Hindlimb muscle (tissue), 1 donor: ENCODE data around the gene COL27A1. TPM values are rescaled to one million over a fixed set of nuclear protein-coding genes. Genes with fewer than 3 reads are reported as not detected.

Experiments
- DNase-seq: peaks from one replicate; pipeline ENCODE4 v3.0.0-alpha.2; 2013
- polyA plus RNA-seq: library from polyadenylated mRNA; unstranded; fragments of 120-200 nt; gene quantifications from one replicate; pipeline ENCODE4 v1.2.1, GENCODE V29; 2013; ENCODE audit not compliant: insufficient read length

COL27A1 gene
- polyA plus RNA-seq, 1 donor, result 36.9 TPM

GRCh38 chr9:114345493-114346065, 190.2 kb downstream of the COL27A1 start:
- DNase-seq, result no peak

GRCh38 chr9:114346146-114346545, 190.8 kb downstream of the COL27A1 start:
- DNase-seq, result no peak

- DNase-seq, result no peak
Observed at GRCh38 chr9:114347675-114348074, 192.3 kb downstream of the COL27A1 start.

- DNase-seq, result no peak
Observed at GRCh38 chr9:114348261-114348905, 193.0 kb downstream of the COL27A1 start.

- no peak for DNase-seq
Observed at GRCh38 chr9:114348906-114349482, 193.7 kb downstream of the COL27A1 start.

- no peak for DNase-seq
Observed at GRCh38 chr9:114349713-114350480, 194.6 kb downstream of the COL27A1 start.

- DNase-seq, result no peak
Observed at GRCh38 chr9:114350636-114351401, 195.5 kb downstream of the COL27A1 start.

GRCh38 chr9:114351932-114352331, 196.6 kb downstream of the COL27A1 start:
- DNase-seq, result no peak

GRCh38 chr9:114355821-114356220, 200.5 kb downstream of the COL27A1 start:
- DNase-seq, result no peak

GRCh38 chr9:114356792-114357191, 201.5 kb downstream of the COL27A1 start:
- DNase-seq, result no peak

GRCh38 chr9:114357360-114357759, 202.0 kb downstream of the COL27A1 start:
- no peak for DNase-seq

GRCh38 chr9:114357911-114358328, 202.6 kb downstream of the COL27A1 start:
- DNase-seq, result no peak

- DNase-seq, result no peak
Observed at GRCh38 chr9:114359801-114360200, 204.5 kb downstream of the COL27A1 start.

GRCh38 chr9:114361542-114361941, 206.2 kb downstream of the COL27A1 start:
- no peak for DNase-seq

Other genes starting within 250 kb of the COL27A1 start
- gene AMBP, start 77.2 kb upstream of the COL27A1 start, polyA plus RNA-seq, result 0.27 TPM
- 0.52 TPM for gene KIF12, start 56.2 kb upstream of the COL27A1 start, polyA plus RNA-seq
- 0.30 TPM for gene ORM1, start 167.6 kb downstream of the COL27A1 start, polyA plus RNA-seq
- gene ORM2, start 174.3 kb downstream of the COL27A1 start, polyA plus RNA-seq, result 0.37 TPM
- gene AKNA, start 232.4 kb downstream of the COL27A1 start, polyA plus RNA-seq, result 10.5 TPM